Fibroblast of villous mesenchyme (primary cell): Measurements from ENCODE around the gene ATP6AP1. TPM values are rescaled to one million over a fixed set of nuclear protein-coding genes. Genes with fewer than 3 reads are reported as not detected.

Experiments
- small RNA-seq: library from RNA; depleted of rRNA; stranded (forward); fragments of <200 nt; gene quantifications from one replicate; pipeline ENCODE3, GENCODE V24; 2012
- total RNA-seq: library from RNA; depleted of rRNA; stranded (reverse); fragments of >200 nt; gene quantifications from 2 replicates; pipeline ENCODE4 v1.2.3, GENCODE V29; 2012

Gene ATP6AP1
- total RNA-seq, 1 donor, result 72.5 TPM

Small RNA genes lying within 50 kb of the gene (small RNA-seq; reads per million reads assigned to genes)
- gene MIR6858, result not detected
- not detected for gene SNORA70

Other genes with a start within 250 kb of the ATP6AP1 start
- gene OPN1MW, start 246.1 kb upstream of the ATP6AP1 start, total RNA-seq, result not detected in 2 replicates
- gene OPN1MW2, start 208.9 kb upstream of the ATP6AP1 start, total RNA-seq, result not detected in 2 replicates
- not detected in 2 replicates for gene OPN1MW3, start 171.1 kb upstream of the ATP6AP1 start, total RNA-seq
- not detected in 2 replicates for gene TEX28, start 133.6 kb upstream of the ATP6AP1 start, total RNA-seq
- gene TKTL1, start 132.9 kb upstream of the ATP6AP1 start, total RNA-seq, result not detected in 2 replicates
- 3,767 and 4,290 TPM in 2 replicates for gene FLNA, start 54.0 kb upstream of the ATP6AP1 start, total RNA-seq
- gene EMD, start 49.4 kb upstream of the ATP6AP1 start, total RNA-seq, result 34.5 and 35.1 TPM in 2 replicates
- gene RPL10, start 30.3 kb upstream of the ATP6AP1 start, total RNA-seq, result 1,310 and 1,322 TPM in 2 replicates
- 45.4 and 53.5 TPM in 2 replicates for gene DNASE1L1, start 19.4 kb upstream of the ATP6AP1 start, total RNA-seq
- gene TAFAZZIN, start 17.1 kb upstream of the ATP6AP1 start, total RNA-seq, result 15.5 and 17.4 TPM in 2 replicates
- 81.8 and 106 TPM in 2 replicates for gene GDI1, start 8.5 kb downstream of the ATP6AP1 start, total RNA-seq
- 44.9 and 54.4 TPM in 2 replicates for gene FAM50A, start 15.5 kb downstream of the ATP6AP1 start, total RNA-seq
- 16.8 and 26.8 TPM in 2 replicates for gene PLXNA3, start 29.6 kb downstream of the ATP6AP1 start, total RNA-seq
- gene LAGE3, start 50.6 kb downstream of the ATP6AP1 start, total RNA-seq, result 12.6 and 15.5 TPM in 2 replicates
- gene UBL4A, start 57.9 kb downstream of the ATP6AP1 start, total RNA-seq, result 31.9 and 32.0 TPM in 2 replicates
- gene SLC10A3, start 62.0 kb downstream of the ATP6AP1 start, total RNA-seq, result 27.7 and 31.5 TPM in 2 replicates
- 23.5 and 24.6 TPM in 2 replicates for gene FAM3A, start 87.6 kb downstream of the ATP6AP1 start, total RNA-seq
- 95.7 and 128 TPM in 2 replicates for gene G6PD, start 118.2 kb downstream of the ATP6AP1 start, total RNA-seq
- gene IKBKG, start 118.9 kb downstream of the ATP6AP1 start, total RNA-seq, result 13.0 and 19.3 TPM in 2 replicates
- gene CTAG1A, start 156.5 kb downstream of the ATP6AP1 start, total RNA-seq, result not detected in 2 replicates
- gene CTAG1B, start 190.6 kb downstream of the ATP6AP1 start, total RNA-seq, result not detected in 2 replicates
- gene CTAG2, start 224.9 kb downstream of the ATP6AP1 start, total RNA-seq, result not detected in 2 replicates